ENCODE measurements around the gene AGPAT1. TPM values are rescaled to one million over a fixed set of nuclear protein-coding genes. Genes with fewer than 3 reads are reported as not detected.

AGPAT1 gene
- total RNA-seq, 1 donor from 2014 or later: 57.2 TPM

GRCh38 chr6:32179766-32180405 is 4.0 kb upstream of the AGPAT1 start:
- TF ChIP-seq CTCF (IDR thresholded peaks at IDR 0.05; ENCODE audit: insufficient read depth, low read length, poor library complexity, severe bottlenecking): no peak
- Histone ChIP-seq H3K4me3 (ENCODE audit: low read depth, low read length) (no peak overlapping the region), H3K36me3 (ENCODE audit: control insufficient read depth, insufficient read depth, low read length) (no peaks in the 10 kb centered on the region), H3K27me3 (ENCODE audit: control insufficient read depth, insufficient read depth, low read length) (no peaks in the 10 kb centered on the region)
- DNase-seq (ENCODE audit: low read depth): no peak

- DNase-seq (ENCODE audit: low read depth): no peak
- no peaks in the 10 kb centered on the region for H3K27me3 ChIP-seq (ENCODE audit: control insufficient read depth, insufficient read depth, low read length)
Measured at GRCh38 chr6:32178547-32179440, 2.9 kb upstream of the AGPAT1 start.

GRCh38 chr6:32177788-32178546 is 2.1 kb upstream of the AGPAT1 start, which contains the start of gene RNF5:
Gene RNF5, plus strand, starts transcription at chr6:32178405. Its CDS starts 107 bp downstream, at chr6:32178512.
- H3K36me3 ChIP-seq (ENCODE audit: control insufficient read depth, insufficient read depth, low read length): no peaks in the 10 kb centered on the region
- H3K27me3 ChIP-seq (ENCODE audit: control insufficient read depth, insufficient read depth, low read length): no peaks in the 10 kb centered on the region
- TF ChIP-seq CTCF (IDR thresholded peaks at IDR 0.05; ENCODE audit: insufficient read depth, low read length, poor library complexity, severe bottlenecking): no peak
- H3K4me3 ChIP-seq (ENCODE audit: low read depth, low read length): peak within 1 kb of the TSS; percentile 99
- peak; percentile 100 for DNase-seq (ENCODE audit: low read depth)

More at GRCh38 chr6:32178547-32179440, 2.9 kb upstream of the AGPAT1 start:
- peak overlapping the region; percentile 99 for H3K4me3 ChIP-seq (ENCODE audit: low read depth, low read length)
- H3K36me3 ChIP-seq (ENCODE audit: control insufficient read depth, insufficient read depth, low read length): no peaks in the 10 kb centered on the region
- TF ChIP-seq CTCF (IDR thresholded peaks at IDR 0.05; ENCODE audit: insufficient read depth, low read length, poor library complexity, severe bottlenecking): no peak

- Histone ChIP-seq H3K36me3 (ENCODE audit: control insufficient read depth, insufficient read depth, low read length) (no peaks in the 10 kb centered on the region), H3K27me3 (ENCODE audit: control insufficient read depth, insufficient read depth, low read length) (no peaks in the 10 kb centered on the region), H3K4me3 (ENCODE audit: low read depth, low read length) (peak overlapping the region; percentile 99)
- TF ChIP-seq CTCF (IDR thresholded peaks at IDR 0.05; ENCODE audit: insufficient read depth, low read length, poor library complexity, severe bottlenecking): no peak
- DNase-seq (ENCODE audit: low read depth): no peak
Measured at GRCh38 chr6:32177183-32177787, 1.4 kb upstream of the AGPAT1 start.

GRCh38 chr6:32176476-32177182 is 745 bp upstream of the AGPAT1 start:
- no peaks in the 10 kb centered on the region for H3K27me3 ChIP-seq (ENCODE audit: control insufficient read depth, insufficient read depth, low read length)
- no peak for DNase-seq (ENCODE audit: low read depth)
- no peak for TF ChIP-seq CTCF (IDR thresholded peaks at IDR 0.05; ENCODE audit: insufficient read depth, low read length, poor library complexity, severe bottlenecking)
- peak overlapping the region; percentile 99 for H3K4me3 ChIP-seq (ENCODE audit: low read depth, low read length)
- H3K36me3 ChIP-seq (ENCODE audit: control insufficient read depth, insufficient read depth, low read length): no peaks in the 10 kb centered on the region
